ENCODE data around the gene ABCB8.

ABCB8 gene

GRCh38 chr7:151086802-151087244 is 58.6 kb downstream of the ABCB8 start:
- DNase-seq (ENCODE audit: low spot score) (peak; percentile 47), ATAC-seq (ENCODE audit: low read depth) (no peak)
- no peak for TF ChIP-seq CTCF (IDR thresholded peaks at IDR 0.05; ENCODE audit: poor library complexity, severe bottlenecking)
- peak overlapping the region; percentile 66 for H3K27ac ChIP-seq (ENCODE audit: poor library complexity, severe bottlenecking)
- H3K4me3 ChIP-seq (ENCODE audit: severe bottlenecking): peak overlapping the region; percentile 82
- no peaks in the 10 kb centered on the region for H3K27me3 ChIP-seq (ENCODE audit: insufficient read depth, poor library complexity, severe bottlenecking)
- peaks cover 11% of the 10 kb centered on the region for H3K36me3 ChIP-seq (ENCODE audit: low read depth)
- H3K4me1 ChIP-seq (ENCODE audit: insufficient read depth, poor library complexity, severe bottlenecking): peaks cover 8% of the 10 kb centered on the region
- no peaks in the 10 kb centered on the region for H3K9me3 ChIP-seq (ENCODE audit: severe bottlenecking)

DNA sequence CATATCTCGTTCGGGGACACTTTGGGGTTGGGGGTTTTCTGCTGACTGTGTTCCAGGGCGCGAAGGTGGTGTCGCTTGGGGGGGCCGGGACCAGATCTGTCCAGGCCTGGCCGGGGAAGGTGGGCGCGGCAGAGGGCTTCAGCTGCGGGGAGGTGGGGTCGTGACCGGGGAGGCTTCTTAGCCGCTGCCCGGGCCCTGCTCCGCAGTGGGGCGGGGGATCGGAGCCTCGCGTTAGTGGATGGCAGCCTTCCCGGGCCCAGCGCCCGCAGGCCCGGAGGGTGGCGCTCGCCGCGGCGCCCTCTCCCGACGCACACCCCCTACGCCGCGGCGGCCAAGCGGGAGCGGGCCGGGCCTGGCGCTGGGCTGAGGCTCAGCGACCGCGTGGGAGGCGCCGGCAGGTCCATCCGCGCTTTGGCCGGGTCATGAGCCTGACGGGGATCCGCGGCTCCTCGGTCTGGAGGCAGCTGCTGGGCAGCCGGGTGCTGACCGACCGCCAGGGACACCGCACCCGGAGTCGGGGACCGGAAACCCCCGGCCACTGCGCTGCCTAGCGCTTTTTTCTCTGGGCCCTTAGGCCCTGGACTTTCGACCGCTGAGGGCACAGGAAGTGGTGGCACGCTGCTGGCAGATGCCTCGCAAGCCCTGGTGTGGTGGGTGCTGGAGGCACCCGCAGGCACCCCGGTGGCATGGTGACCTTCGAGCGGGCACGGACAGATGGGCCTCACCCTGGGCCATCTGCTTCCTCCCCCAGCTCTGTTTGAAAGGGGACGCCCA is 59.2 kb downstream of the ABCB8 start:
- Histone ChIP-seq H3K4me3 (ENCODE audit: severe bottlenecking) (peak overlapping the region; percentile 82), H3K9me3 (ENCODE audit: severe bottlenecking) (no peaks in the 10 kb centered on the region), H3K4me1 (ENCODE audit: insufficient read depth, poor library complexity, severe bottlenecking) (peaks cover 3% of the 10 kb centered on the region), H3K36me3 (ENCODE audit: low read depth) (peaks cover 17% of the 10 kb centered on the region), H3K27ac (ENCODE audit: poor library complexity, severe bottlenecking) (peak overlapping the region; percentile 66), H3K27me3 (ENCODE audit: insufficient read depth, poor library complexity, severe bottlenecking) (no peaks in the 10 kb centered on the region)
- TF ChIP-seq CTCF (IDR thresholded peaks at IDR 0.05; ENCODE audit: poor library complexity, severe bottlenecking): peak; percentile 45
- DNase-seq (ENCODE audit: low spot score) (peak; percentile 59), ATAC-seq (ENCODE audit: low read depth) (peak; percentile 9; the same call in 2 of the 3 replicates)

GRCh38 chr7:151088019-151088855 is 60.0 kb downstream of the ABCB8 start:
- peak overlapping the region; percentile 66 for H3K27ac ChIP-seq (ENCODE audit: poor library complexity, severe bottlenecking)
- H3K4me1 ChIP-seq (ENCODE audit: insufficient read depth, poor library complexity, severe bottlenecking): peaks cover 3% of the 10 kb centered on the region
- no peaks in the 10 kb centered on the region for H3K27me3 ChIP-seq (ENCODE audit: insufficient read depth, poor library complexity, severe bottlenecking)
- ATAC-seq (ENCODE audit: low read depth): 0 out of 3 replicates have a peak, but pooled peaks have one; percentile 4
- peaks cover 21% of the 10 kb centered on the region for H3K36me3 ChIP-seq (ENCODE audit: low read depth)
- peak overlapping the region; percentile 82 for H3K4me3 ChIP-seq (ENCODE audit: severe bottlenecking)
- no peaks in the 10 kb centered on the region for H3K9me3 ChIP-seq (ENCODE audit: severe bottlenecking)
- no peak for TF ChIP-seq CTCF (IDR thresholded peaks at IDR 0.05; ENCODE audit: poor library complexity, severe bottlenecking)
- DNase-seq (ENCODE audit: low spot score): no peak

DNA sequence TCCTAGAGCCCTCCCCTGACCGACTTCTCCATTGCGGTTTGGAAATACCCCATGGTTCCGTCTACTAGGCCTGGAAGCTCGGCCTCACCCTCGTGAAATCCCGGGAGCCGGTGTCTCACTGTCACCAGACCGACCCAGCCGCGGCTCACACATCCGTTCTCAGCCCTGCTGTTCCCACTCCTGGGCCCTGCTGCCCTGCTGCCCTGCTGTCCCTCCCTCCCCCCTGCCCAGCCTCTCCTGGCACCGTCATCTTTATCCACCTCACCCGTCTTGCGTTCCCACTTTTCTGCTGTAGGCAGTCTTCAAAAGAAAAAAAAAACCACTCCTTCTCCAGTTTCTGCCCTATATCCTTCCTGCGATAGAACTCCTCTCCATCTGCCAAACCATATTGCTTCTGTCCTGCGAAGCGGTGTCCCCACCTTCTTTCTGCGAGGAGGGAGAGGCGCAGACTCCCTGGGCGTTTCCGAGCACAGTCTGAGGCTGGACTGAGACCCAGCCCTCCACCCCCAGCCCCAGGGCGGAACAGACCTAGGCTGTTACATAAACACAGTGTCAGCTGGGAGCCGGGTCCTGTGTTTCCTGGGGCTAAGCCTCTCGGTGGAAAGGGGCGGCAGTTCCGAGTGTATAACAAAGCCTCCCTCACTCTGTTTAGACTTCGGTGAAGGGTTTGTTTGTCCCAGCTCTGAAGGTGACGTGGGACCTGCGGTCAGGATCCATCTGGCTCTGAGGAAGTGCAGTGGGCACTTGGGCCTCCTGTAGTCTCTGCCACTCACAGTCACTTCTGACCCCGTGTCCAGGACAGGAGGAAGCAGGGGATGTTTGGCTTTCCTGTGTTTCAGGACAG is 60.8 kb downstream of the ABCB8 start:
- H3K27me3 ChIP-seq (ENCODE audit: insufficient read depth, poor library complexity, severe bottlenecking): no peaks in the 10 kb centered on the region
- no peaks in the 10 kb centered on the region for H3K9me3 ChIP-seq (ENCODE audit: severe bottlenecking)
- H3K4me3 ChIP-seq (ENCODE audit: severe bottlenecking): peak overlapping the region; percentile 82
- peak; percentile 68 for DNase-seq (ENCODE audit: low spot score)
- no peak for TF ChIP-seq CTCF (IDR thresholded peaks at IDR 0.05; ENCODE audit: poor library complexity, severe bottlenecking)
- peak overlapping the region; percentile 66 for H3K27ac ChIP-seq (ENCODE audit: poor library complexity, severe bottlenecking)
- ATAC-seq (ENCODE audit: low read depth): peak; percentile 24
- H3K4me1 ChIP-seq (ENCODE audit: insufficient read depth, poor library complexity, severe bottlenecking): peaks cover 3% of the 10 kb centered on the region
- peaks cover 30% of the 10 kb centered on the region for H3K36me3 ChIP-seq (ENCODE audit: low read depth)
